ENCODE results near the gene ZNF710. TPM values are rescaled to one million over a fixed set of nuclear protein-coding genes. Genes with fewer than 3 reads are reported as not detected.
"Not testable (repeated sequence)": the region's sequence is repeated elsewhere in the genome, so short reads cannot be mapped to it uniquely, and the experiment has no call there.

Gene ZNF710
- total RNA-seq, 2 experiments from 2014 or later: 13.8 to 19.0 TPM

GRCh38 chr15:90106522-90107117 is 105.5 kb downstream of the ZNF710 start:
- CTCF ChIA-PET (ENCODE audit: unreplicated experiment): no interaction called here
- no peak overlapping the region for H2AFZ ChIP-seq (ENCODE audit: low read length)
- H3K36me3 ChIP-seq (ENCODE audit: insufficient read depth, low read length): no peaks in the 10 kb centered on the region
- H3K4me3 ChIP-seq (ENCODE audit: low read depth, low read length, poor library complexity, severe bottlenecking): no peak overlapping the region
- H4K20me1 ChIP-seq (ENCODE audit: insufficient read depth, low read length): no peaks in the 10 kb centered on the region
- no peak for TF ChIP-seq EZH2phosphoT487 (IDR thresholded peaks at IDR 0.05; ENCODE audit: borderline replicate concordance, low read depth, low read length)
- no peak for TF ChIP-seq CTCF (conservative IDR thresholded peaks at IDR 0.05; ENCODE audit: low read length)
- no peaks in the 10 kb centered on the region for H3K9me2 ChIP-seq (ENCODE audit: insufficient read depth, low read length)
- DNase-seq (ENCODE audit: low spot score): no peak
- H3K9me3 ChIP-seq (ENCODE audit: low read length): no peaks in the 10 kb centered on the region
- BruUV-seq (replicated peaks): no TSS peak
- H3K79me2 ChIP-seq (ENCODE audit: insufficient read depth, low read depth, low read length): peaks cover 2% of the 10 kb centered on the region; the same call in 1 of the 2 replicates
- no peak overlapping the region for H3K27ac ChIP-seq (ENCODE audit: low read depth, low read length, poor library complexity, severe bottlenecking)
- POLR2A ChIA-PET: interaction anchor here (0.6 to 0.7 kb wide), 2 partner anchors 176 to 286 kb away, joined by 3 read pairs; no protein-coding TSS in a partner anchor
- peaks cover 16% of the 10 kb centered on the region for H3K4me1 ChIP-seq (ENCODE audit: insufficient read depth, low read length, poor library complexity, severe bottlenecking)
- intact Hi-C loops (cut with micrococcal nuclease; ENCODE audit: unreplicated experiment): no loop called here
- H3K4me2 ChIP-seq (ENCODE audit: low read length): no peak overlapping the region

GRCh38 chr15:90108038-90108437 is 106.9 kb downstream of the ZNF710 start:
- H2AFZ ChIP-seq (ENCODE audit: low read length); POLR2A ChIA-PET; BruUV-seq (replicated peaks); DNase-seq (ENCODE audit: low spot score); H4K20me1 ChIP-seq (ENCODE audit: insufficient read depth, low read length); H3K79me2 ChIP-seq (ENCODE audit: insufficient read depth, low read depth, low read length); H3K9me2 ChIP-seq (ENCODE audit: insufficient read depth, low read length); H3K4me3 ChIP-seq (ENCODE audit: low read depth, low read length, poor library complexity, severe bottlenecking); intact Hi-C loops (cut with micrococcal nuclease; ENCODE audit: unreplicated experiment); CTCF ChIA-PET (ENCODE audit: unreplicated experiment); H3K36me3 ChIP-seq (ENCODE audit: insufficient read depth, low read length); H3K4me2 ChIP-seq (ENCODE audit: low read length); H3K27ac ChIP-seq (ENCODE audit: low read depth, low read length, poor library complexity, severe bottlenecking); H3K9me3 ChIP-seq (ENCODE audit: low read length): not testable (repeated sequence)
- peaks cover 11% of the 10 kb centered on the region for H3K4me1 ChIP-seq (ENCODE audit: insufficient read depth, low read length, poor library complexity, severe bottlenecking)

GRCh38 chr15:90109163-90109751 is 108.1 kb downstream of the ZNF710 start:
- H3K4me2 ChIP-seq (ENCODE audit: low read length); H3K9me3 ChIP-seq (ENCODE audit: low read length); H3K9me2 ChIP-seq (ENCODE audit: insufficient read depth, low read length); H3K4me1 ChIP-seq (ENCODE audit: insufficient read depth, low read length, poor library complexity, severe bottlenecking); H3K27ac ChIP-seq (ENCODE audit: low read depth, low read length, poor library complexity, severe bottlenecking); H3K36me3 ChIP-seq (ENCODE audit: insufficient read depth, low read length); H4K20me1 ChIP-seq (ENCODE audit: insufficient read depth, low read length); intact Hi-C loops (cut with micrococcal nuclease; ENCODE audit: unreplicated experiment); H3K4me3 ChIP-seq (ENCODE audit: low read depth, low read length, poor library complexity, severe bottlenecking); CTCF ChIA-PET (ENCODE audit: unreplicated experiment); BruUV-seq (replicated peaks); H3K79me2 ChIP-seq (ENCODE audit: insufficient read depth, low read depth, low read length); DNase-seq (ENCODE audit: low spot score); H2AFZ ChIP-seq (ENCODE audit: low read length): not testable (repeated sequence)
- POLR2A ChIA-PET: interaction anchor here (0.6 kb wide), 1 partner anchor 12 kb away, joined by 4 read pairs; no protein-coding TSS in a partner anchor

Data from OCI-LY7 (cell line).